HG03159 (cell line): Measurements from ENCODE around the gene DBT.
"Not testable (repeated sequence)": the region's sequence is repeated elsewhere in the genome, so short reads cannot be mapped to it uniquely, and the experiment has no call there.

Experiments used
- ATAC-seq: cut with Tn5 transposase; IDR thresholded peaks from one replicate; pipeline ENCODE4 v1.9.1; 2021; ENCODE audit warnings: mild to moderate bottlenecking, moderate library complexity; ENCODE audit not compliant: unreplicated experiment

The DBT gene

DNA sequence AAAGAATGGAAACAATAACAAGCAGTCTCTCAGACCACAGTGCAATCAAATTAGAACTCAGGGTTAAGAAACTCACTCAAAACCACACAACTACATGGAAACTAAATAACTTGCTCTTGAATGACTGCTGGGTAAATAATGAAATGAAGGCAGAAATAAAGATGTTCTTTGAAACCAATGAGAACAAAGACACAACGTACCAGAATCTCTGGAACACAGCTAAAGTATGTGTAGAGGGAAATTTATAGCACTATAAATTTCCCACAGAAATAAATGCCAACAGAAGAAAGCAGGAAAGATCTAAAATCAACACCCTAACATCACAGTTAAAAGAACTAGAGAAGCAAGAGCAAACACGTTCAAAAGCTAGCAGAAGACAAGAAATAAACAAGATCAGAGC, 46.9 kb downstream of the DBT start:
- not testable (repeated sequence) for ATAC-seq

DNA sequence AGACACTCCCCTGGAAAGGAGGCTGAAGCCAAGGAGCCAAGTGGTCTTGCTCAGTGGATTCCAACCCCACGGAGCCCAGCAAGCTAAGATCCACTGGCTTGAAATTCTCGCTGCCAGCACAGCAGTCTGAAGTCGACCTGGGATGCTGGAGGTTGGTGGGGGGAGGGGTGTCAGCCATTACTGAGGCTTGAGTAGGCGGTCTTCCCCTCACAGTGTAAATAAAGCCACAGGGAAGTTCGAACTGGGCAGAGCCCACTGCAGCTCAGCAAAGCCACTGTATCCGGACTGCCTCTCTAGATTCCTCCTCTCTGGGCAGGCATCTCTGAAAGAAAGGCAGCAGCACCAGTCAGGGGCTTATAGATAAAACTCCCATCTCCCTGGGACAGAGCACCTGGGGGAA, 49.6 kb downstream of the DBT start:
- not testable (repeated sequence) for ATAC-seq

- ATAC-seq, result no peak
These were observed 51.0 kb downstream of the DBT start for GRCh38 chr1:100198596-100198995.

GRCh38 chr1:100188617-100189016, 61.0 kb downstream of the DBT start:
- ATAC-seq, result no peak

DNA sequence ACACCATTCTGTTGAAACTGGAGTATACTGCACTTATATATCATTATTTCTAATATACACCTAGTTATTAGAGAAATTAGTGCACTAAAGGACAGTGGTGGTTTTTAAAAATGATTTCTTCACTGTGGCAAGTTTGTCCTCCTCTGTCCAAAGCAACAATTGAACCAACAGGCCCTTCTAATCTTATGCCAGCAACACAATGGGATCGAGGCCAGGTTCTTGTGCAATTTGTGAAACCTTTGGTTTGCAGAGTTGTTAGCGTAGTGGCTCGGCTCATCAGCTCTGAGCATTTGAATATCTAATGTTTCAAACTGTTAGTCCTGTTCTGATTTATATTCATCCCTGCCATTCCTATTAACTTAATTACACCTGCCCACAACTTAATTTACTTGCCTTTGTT, 61.7 kb downstream of the DBT start:
- ATAC-seq, result no peak

GRCh38 chr1:100184536-100184935, 65.1 kb downstream of the DBT start:
- peak; percentile 87 for ATAC-seq

GRCh38 chr1:100183370-100183769, 66.3 kb downstream of the DBT start:
- no peak for ATAC-seq

GRCh38 chr1:100178091-100178490, 71.5 kb downstream of the DBT start, which contains the start of gene LRRC39:
LRRC39 (minus strand) TSS chr1:100178256; CDS start chr1:100168516, 9,740 bp downstream.
- no peak for ATAC-seq

GRCh38 chr1:100177295-100178041, 72.2 kb downstream of the DBT start:
- ATAC-seq, result no peak

GRCh38 chr1:100168051-100168450, 81.6 kb downstream of the DBT start:
- ATAC-seq, result no peak

DNA sequence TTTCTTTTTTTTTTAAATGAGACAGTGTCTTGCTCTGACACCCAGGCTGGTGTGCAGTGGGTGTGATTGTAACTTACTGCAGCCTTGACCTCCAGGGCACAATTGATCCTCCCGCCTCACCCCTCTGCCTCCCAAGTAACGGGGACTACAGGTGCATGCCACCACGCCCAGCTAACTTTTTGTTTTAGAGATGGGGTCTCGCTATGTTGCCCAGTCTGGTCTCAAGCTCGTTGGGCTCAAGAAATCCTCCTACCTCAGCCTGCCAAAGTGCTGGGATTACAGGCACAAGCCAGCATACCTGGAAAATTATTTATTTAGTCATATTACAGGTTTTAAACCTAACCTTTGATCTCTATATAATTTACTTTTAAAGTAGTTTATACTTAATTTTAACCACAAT, 84.9 kb downstream of the DBT start:
- no peak for ATAC-seq

DNA sequence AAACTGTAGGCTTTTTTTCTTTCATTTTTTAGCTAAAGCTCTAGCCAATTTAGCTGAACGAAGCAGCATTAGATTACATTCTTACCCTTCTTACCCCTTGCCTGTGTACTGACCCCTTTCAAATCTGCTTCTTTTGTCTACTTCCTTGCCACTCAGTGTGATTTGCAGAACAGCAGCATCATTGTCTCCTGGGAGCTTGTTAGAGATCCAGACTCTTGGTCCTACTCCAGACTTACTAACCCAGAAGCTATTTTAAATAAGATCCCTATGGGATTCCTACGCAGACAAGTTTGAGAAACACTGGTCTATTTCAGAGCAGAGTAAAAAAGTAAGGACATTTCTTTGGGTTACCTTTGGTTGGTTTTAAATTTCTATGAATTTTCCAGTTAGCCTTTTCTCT, 85.4 kb downstream of the DBT start:
- no peak for ATAC-seq

DNA sequence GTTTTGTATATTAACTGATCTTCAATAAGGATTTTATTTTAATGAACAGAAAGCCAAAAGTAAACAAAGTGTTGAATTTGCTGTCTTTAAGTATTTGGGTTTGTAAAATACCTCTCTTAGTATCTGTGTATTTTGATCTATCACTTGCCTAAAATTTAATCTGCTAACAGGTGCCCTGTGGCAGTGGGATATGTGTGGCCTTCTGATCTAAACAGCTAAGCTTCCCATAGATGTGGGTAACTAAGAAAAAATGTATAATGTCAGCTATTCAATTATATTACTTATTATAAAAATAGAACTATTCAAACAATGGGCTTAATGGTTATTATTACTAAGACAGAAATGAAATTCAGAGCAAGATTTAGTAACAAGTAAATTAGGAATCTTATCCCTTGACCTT, 86.8 kb downstream of the DBT start:
- no peak for ATAC-seq

DNA sequence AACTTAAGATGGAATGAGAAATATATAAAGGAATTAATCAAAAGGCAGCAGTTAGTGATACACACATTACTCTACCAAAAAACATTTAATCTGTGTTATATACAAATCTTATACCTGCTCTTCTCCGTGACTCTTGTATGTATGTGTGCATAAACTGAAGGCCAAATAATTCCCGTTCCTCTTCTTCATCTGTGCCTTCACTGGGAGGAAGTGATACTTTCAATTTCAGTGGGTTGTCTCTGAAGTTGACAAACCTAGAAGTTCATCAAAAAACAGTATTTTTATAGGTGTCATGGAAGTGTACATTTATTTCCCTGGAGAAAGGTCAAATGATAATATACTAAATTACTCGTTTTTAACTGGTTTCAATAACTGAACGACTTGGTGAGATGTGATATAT, 97.4 kb downstream of the DBT start:
- peak; percentile 77 for ATAC-seq

- no peak for ATAC-seq
These were observed 98.0 kb downstream of the DBT start for GRCh38 chr1:100151679-100152078.

DNA sequence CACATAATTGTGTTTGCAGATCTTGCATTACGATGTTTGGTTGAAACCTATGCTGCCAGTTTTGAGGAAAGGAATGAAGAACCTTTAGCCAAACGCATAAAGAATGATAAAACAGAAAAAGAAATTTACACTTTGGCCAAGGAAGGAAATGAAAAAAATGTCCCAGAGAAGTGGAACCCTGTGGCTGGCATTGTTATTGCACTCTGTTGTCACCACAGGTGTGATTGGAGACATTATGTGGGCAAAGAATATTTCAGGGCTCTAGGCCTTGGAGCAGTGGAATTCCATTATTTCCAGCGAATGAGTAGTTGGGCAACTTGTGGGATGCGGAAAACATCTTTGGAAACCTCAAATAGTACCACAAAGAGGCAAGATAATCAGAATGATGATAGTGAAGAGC, 101.8 kb downstream of the DBT start:
- no peak for ATAC-seq

GRCh38 chr1:100146958-100147357, 102.7 kb downstream of the DBT start:
- ATAC-seq, result no peak

DNA sequence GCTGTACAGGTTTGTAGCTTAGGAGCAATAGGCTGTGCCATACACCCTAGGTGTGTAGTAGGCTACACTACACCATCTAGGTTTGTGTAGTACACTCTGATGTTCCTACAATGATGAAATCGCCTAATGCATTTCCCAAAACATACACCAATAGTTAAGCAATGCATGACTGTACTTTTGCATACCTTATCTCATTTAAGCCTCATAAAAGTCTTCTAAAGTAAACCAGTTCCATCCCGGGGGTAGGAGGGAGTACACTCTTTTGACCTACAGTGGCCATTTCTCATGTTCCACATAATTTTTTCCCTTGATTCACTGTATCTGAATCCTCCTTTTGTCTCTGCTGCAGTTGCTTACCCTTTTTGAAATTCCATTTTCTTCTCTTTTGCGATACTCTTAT, 104.5 kb downstream of the DBT start:
- ATAC-seq, result no peak

DNA sequence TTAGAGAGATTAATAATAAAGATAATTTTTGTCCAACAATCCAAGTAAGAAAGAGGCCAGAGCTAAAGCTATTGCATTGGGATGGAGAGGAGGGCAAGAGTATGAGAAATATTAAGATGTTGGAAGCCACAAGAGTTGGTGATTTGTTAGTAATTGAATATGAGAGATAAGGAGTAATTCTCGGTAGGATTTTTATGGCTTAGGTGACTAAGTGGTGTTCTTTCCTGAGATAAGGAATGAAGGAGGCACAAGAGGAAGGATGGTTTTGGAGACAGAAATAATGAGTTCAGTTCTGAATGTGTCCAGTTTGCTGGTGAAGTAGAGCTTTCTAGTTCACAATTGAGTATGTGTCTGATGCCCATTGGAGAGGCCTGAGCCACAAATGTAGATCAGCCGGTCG, 107.3 kb downstream of the DBT start:
- no peak for ATAC-seq

GRCh38 chr1:100141192-100141591, 108.4 kb downstream of the DBT start:
- no peak for ATAC-seq

GRCh38 chr1:100137602-100138001, 112.0 kb downstream of the DBT start:
- no peak for ATAC-seq
